ENCODE measurements around the gene KNDC1. TPM values are rescaled to one million over a fixed set of nuclear protein-coding genes. Genes with fewer than 3 reads are reported as not detected.
A peak's percentile ranks its signal among the peaks of the same experiment; 100 is the strongest.
"Not testable (repeated sequence)": the region's sequence is repeated elsewhere in the genome, so short reads cannot be mapped to it uniquely, and the experiment has no call there.

KNDC1 gene
- total RNA-seq, 2 donors from 2014 or later: 0.28 to 1.2 TPM

GRCh38 chr10:133225707-133226191 is 65.7 kb downstream of the KNDC1 start:
- H3K27ac Mint-ChIP-seq: no peak overlapping the region
- H3K4me3 Mint-ChIP-seq: peak overlapping the region; percentile 69 to 83
- H3K9me3 Mint-ChIP-seq: no peaks in the 10 kb centered on the region
- ATAC-seq (replicated peaks in 1 of 2) (peak; percentile 81 to 86), DNase-seq (peak; percentile 19 to 42)
- H3K36me3 Mint-ChIP-seq (ENCODE audit: insufficient read depth in 2 of 2): peaks cover 0 to 4% of the 10 kb centered on the region in 2 donors
- H3K27me3 Mint-ChIP-seq (ENCODE audit: low read depth): peaks cover 42% of the 10 kb centered on the region
- H3K4me1 Mint-ChIP-seq (ENCODE audit: low read depth): peaks cover 19% of the 10 kb centered on the region

GRCh38 chr10:133226251-133226808 is 66.3 kb downstream of the KNDC1 start:
- Mint-ChIP-seq H3K36me3 (ENCODE audit: insufficient read depth in 2 of 2) (peaks cover 0 to 4% of the 10 kb centered on the region in 2 donors), H3K4me1 (ENCODE audit: low read depth) (peaks cover 19% of the 10 kb centered on the region), H3K4me3 (peak overlapping the region; percentile 69 to 83), H3K9me3 (no peaks in the 10 kb centered on the region), H3K27me3 (ENCODE audit: low read depth) (peaks cover 39% of the 10 kb centered on the region), H3K27ac (no peak overlapping the region)
- DNase-seq: peak; percentile 29 to 49
- peak; percentile 54 to 64 for ATAC-seq (replicated peaks in 1 of 2)

GRCh38 chr10:133227256-133227655 is 67.2 kb downstream of the KNDC1 start:
- DNase-seq (no peak), ATAC-seq (replicated peaks in 1 of 2) (no peak)
- Mint-ChIP-seq H3K36me3 (ENCODE audit: insufficient read depth in 2 of 2) (peaks cover 0 to 4% of the 10 kb centered on the region in 2 donors), H3K9me3 (no peaks in the 10 kb centered on the region), H3K27me3 (ENCODE audit: low read depth) (peaks cover 45% of the 10 kb centered on the region), H3K4me1 (ENCODE audit: low read depth) (peaks cover 19% of the 10 kb centered on the region), H3K27ac (no peak overlapping the region), H3K4me3 (no peak overlapping the region)

DNA sequence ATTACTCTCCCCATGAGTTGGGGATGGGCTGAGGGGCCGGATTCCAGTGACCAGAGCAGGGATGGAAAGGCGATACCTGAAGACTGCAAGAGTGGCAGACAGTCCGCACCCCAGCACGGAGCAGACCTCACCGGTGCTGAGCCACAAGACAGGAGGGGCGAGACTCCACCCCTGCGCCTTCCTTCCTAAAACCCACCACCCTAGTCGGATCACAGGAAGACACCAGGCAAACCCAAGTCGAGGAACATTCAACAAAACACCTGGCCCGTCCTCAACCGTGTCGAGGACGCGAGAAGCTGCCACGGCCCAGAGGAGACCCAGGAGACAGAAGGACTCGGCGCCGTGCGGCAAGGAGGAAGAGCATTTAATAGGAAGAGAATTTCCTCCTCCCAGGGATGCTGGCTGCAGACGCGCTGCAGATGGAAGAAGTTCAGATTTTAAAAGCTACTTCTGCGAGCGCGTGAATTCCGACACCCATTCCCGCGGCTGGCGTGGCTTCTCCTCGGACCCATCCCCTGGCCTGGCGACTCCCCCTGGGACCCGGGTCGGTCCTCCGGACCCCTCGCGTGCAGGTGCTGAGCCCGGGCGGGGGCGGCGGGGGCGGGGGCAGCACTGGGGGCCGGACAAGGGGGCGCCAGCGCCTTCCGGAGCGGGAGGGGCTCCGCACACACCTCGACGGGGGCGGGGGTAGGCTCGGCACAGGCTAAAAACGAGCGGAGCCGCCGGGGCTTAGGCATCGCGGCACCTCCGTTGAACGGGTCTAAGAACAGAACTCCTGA is 69.4 kb downstream of the KNDC1 start:
- Mint-ChIP-seq H3K36me3 (ENCODE audit: insufficient read depth in 2 of 2) (peaks cover 0 to 4% of the 10 kb centered on the region in 2 donors), H3K27ac (no peak overlapping the region), H3K4me3 (peak overlapping the region; percentile 34 to 40), H3K27me3 (ENCODE audit: low read depth) (peaks cover 65% of the 10 kb centered on the region), H3K9me3 (no peaks in the 10 kb centered on the region), H3K4me1 (ENCODE audit: low read depth) (peaks cover 19% of the 10 kb centered on the region)
- ATAC-seq (replicated peaks in 1 of 2) (no peak), DNase-seq (no peak)

DNA sequence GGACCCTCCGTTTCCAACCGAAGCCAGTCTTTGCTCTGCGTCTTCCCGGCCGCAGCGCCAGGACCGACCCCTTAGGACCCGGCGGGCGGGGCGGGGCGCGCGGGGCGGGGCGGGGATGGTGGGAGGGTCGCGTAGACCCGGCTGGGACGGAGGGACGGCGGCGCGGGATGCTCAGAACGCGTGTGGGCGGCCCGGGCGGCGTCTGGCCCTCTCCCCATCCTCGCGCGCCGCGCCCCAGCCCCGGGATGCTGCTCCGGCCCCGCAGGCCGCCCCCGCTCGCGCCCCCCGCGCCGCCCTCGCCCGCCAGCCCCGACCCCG is 70.0 kb downstream of the KNDC1 start, which contains the start of gene UTF1:
UTF1 (plus strand) TSS at position 174 of the 318 bp plus-strand sequence; CDS start at position 246, 72 bp downstream.
- ATAC-seq (replicated peaks in 1 of 2): no peak
- peak within 1 kb of the TSS; percentile 65 to 68 for H3K4me3 Mint-ChIP-seq

DNA sequence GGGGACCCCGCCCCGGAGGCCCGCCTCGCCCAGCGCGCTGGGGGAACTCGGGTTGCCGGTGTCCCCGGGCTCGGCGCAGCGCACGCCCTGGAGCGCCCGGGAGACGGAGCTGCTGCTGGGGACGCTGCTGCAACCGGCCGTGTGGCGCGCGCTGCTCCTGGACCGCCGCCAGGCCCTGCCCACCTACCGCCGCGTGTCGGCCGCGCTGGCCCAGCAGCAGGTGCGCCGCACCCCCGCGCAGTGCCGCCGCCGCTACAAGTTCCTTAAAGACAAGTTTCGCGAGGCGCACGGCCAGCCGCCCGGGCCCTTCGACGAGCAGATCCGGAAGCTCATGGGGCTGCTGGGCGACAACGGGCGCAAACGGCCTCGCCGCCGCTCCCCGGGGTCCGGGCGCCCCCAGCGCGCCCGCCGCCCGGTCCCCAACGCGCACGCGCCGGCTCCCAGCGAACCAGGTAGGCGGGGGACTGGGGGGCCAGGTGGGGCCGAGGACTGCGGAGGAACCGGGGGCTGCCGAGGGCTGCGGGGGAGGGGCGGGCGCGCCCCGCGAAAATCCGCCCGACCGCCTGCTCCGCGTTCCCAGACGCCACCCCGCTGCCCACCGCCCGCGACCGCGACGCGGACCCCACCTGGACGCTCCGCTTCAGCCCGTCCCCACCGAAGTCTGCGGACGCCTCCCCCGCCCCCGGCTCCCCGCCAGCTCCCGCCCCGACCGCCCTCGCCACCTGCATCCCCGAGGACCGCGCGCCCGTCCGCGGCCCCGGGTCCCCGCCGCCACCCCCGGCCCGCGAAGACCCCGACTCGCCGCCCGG is 70.6 kb downstream of the KNDC1 start:
- Mint-ChIP-seq H3K4me1 (ENCODE audit: low read depth) (peaks cover 15% of the 10 kb centered on the region), H3K27ac (no peak overlapping the region), H3K36me3 (ENCODE audit: insufficient read depth in 2 of 2) (peaks cover 0 to 4% of the 10 kb centered on the region in 2 donors), H3K9me3 (no peaks in the 10 kb centered on the region), H3K27me3 (ENCODE audit: low read depth) (peaks cover 71% of the 10 kb centered on the region), H3K4me3 (peak overlapping the region; percentile 61 to 65)
- ATAC-seq (replicated peaks in 1 of 2): no peak
- DNase-seq: peak; percentile 19 to 35

More for the DNA sequence above, 70.0 kb downstream of the KNDC1 start, which contains the start of gene UTF1:
- Mint-ChIP-seq H3K9me3 (no peaks in the 10 kb centered on the region), H3K4me1 (ENCODE audit: low read depth) (peaks cover 19% of the 10 kb centered on the region), H3K27ac (no peak within 1 kb of the TSS), H3K27me3 (ENCODE audit: low read depth) (peaks cover 68% of the 10 kb centered on the region), H3K36me3 (ENCODE audit: insufficient read depth in 2 of 2) (peaks cover 0 to 4% of the 10 kb centered on the region in 2 donors)
- no peak for DNase-seq

DNA sequence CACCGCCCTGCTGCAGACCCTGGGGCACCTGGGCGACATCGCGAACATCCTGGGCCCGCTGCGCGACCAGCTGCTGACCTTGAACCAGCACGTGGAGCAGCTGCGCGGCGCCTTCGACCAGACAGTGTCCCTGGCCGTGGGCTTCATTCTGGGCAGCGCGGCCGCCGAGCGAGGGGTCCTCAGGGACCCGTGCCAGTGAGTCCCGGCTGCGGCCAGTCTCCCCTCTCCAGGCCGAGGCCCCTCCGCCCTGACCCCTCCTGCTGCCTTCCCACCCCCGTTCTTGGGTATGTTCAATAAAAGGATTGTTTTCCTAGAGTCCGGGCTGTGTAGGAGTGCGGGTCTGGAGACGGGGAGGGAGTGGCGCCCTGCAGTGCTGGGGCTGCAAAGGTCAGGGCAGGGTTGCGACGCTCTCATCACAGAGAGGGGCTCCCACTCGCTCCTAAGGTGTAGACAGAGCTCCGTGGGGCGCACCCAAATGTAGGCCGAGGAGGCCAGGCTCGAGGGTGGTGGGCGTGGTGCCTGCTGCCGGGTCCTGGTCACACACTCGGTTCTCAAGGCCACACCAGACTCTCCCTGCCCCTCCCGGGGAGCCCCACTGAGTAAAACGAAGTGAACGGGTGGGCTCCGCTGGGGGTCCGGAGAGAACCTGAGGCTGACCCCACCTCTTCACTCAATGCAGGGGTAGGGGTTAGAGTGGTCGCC is 71.4 kb downstream of the KNDC1 start:
- H3K27ac Mint-ChIP-seq: no peak overlapping the region
- ATAC-seq (replicated peaks in 1 of 2): no peak
- no peak for DNase-seq
- H3K4me3 Mint-ChIP-seq: peak overlapping the region in 1 of 2 donors; percentile 68
- H3K27me3 Mint-ChIP-seq (ENCODE audit: low read depth): peaks cover 69% of the 10 kb centered on the region
- H3K9me3 Mint-ChIP-seq: no peaks in the 10 kb centered on the region
- H3K4me1 Mint-ChIP-seq (ENCODE audit: low read depth): peaks cover 7% of the 10 kb centered on the region
- H3K36me3 Mint-ChIP-seq (ENCODE audit: insufficient read depth in 2 of 2): peaks cover 0 to 4% of the 10 kb centered on the region in 2 donors

GRCh38 chr10:133231946-133232574 is 72.0 kb downstream of the KNDC1 start:
- Mint-ChIP-seq H3K4me1 (ENCODE audit: low read depth) (peaks cover under 1% of the 10 kb centered on the region), H3K4me3 (no peak overlapping the region), H3K27me3 (ENCODE audit: low read depth) (peaks cover 62% of the 10 kb centered on the region), H3K27ac (no peak overlapping the region), H3K36me3 (ENCODE audit: insufficient read depth in 2 of 2) (peaks cover 0 to 4% of the 10 kb centered on the region in 2 donors), H3K9me3 (no peaks in the 10 kb centered on the region)
- no peak for ATAC-seq (replicated peaks in 1 of 2)
- DNase-seq: no peak

GRCh38 chr10:133234796-133235195 is 74.8 kb downstream of the KNDC1 start:
- DNase-seq; H3K9me3 Mint-ChIP-seq; H3K36me3 Mint-ChIP-seq (ENCODE audit: insufficient read depth in 2 of 2); ATAC-seq (replicated peaks in 1 of 2); H3K4me1 Mint-ChIP-seq (ENCODE audit: low read depth); H3K27ac Mint-ChIP-seq: not testable (repeated sequence)
- Mint-ChIP-seq H3K4me3 (peak overlapping the region; percentile 69 to 77), H3K27me3 (ENCODE audit: low read depth) (peaks cover 52% of the 10 kb centered on the region)

- H3K4me1 Mint-ChIP-seq (ENCODE audit: low read depth): no peaks in the 10 kb centered on the region
- H3K36me3 Mint-ChIP-seq (ENCODE audit: insufficient read depth in 2 of 2): no peaks in the 10 kb centered on the region
- no peak for DNase-seq
- no peaks in the 10 kb centered on the region for H3K9me3 Mint-ChIP-seq
- H3K27me3 Mint-ChIP-seq (ENCODE audit: low read depth): peaks cover 54% of the 10 kb centered on the region
- peak overlapping the region; percentile 69 to 77 for H3K4me3 Mint-ChIP-seq
- H3K27ac Mint-ChIP-seq: no peak overlapping the region
- ATAC-seq (replicated peaks in 1 of 2): peak; percentile 27 to 58
Observed at GRCh38 chr10:133235265-133235855, 75.3 kb downstream of the KNDC1 start.

- no peaks in the 10 kb centered on the region for H3K9me3 Mint-ChIP-seq
- peaks cover 60% of the 10 kb centered on the region for H3K27me3 Mint-ChIP-seq (ENCODE audit: low read depth)
- H3K4me1 Mint-ChIP-seq (ENCODE audit: low read depth): peaks cover 5% of the 10 kb centered on the region
- H3K36me3 Mint-ChIP-seq (ENCODE audit: insufficient read depth in 2 of 2): no peaks in the 10 kb centered on the region
- DNase-seq: no peak
- no peak for ATAC-seq (replicated peaks in 1 of 2)
- H3K4me3 Mint-ChIP-seq: peak overlapping the region; percentile 46 to 50
- no peak overlapping the region for H3K27ac Mint-ChIP-seq
Observed at GRCh38 chr10:133235932-133236331, 75.9 kb downstream of the KNDC1 start.

Data from activated T-cell treated with anti-CD3 and anti-CD28 coated beads, Interleukin-2, amount 50 U/mL, for 72 hours (primary cell).